ENCODE data around the gene FADS3. TPM values are rescaled to one million over a fixed set of nuclear protein-coding genes. Genes with fewer than 3 reads are reported as not detected.

Gene FADS3
- total RNA-seq, 1 donor from 2014 or later = 117 TPM

DNA sequence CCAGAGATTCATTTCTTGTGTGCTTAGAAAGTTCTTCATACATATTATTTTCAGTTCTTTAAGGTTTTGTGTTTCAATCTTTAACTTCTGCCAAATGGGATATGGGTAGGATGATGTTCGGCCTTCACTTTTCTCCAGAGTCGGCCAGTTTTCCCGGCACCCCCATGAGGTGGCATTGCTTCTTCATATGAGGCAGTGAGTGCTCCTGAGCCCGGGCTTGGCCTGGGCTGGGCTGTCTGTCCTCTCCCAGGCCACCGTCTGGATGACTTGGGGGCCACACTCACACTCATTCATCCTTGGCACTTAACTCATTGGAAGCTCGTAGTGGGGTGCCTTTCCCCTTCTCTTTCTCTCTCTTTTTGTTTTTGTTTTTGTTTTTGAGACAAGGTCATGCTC is 39.4 kb downstream of the FADS3 start:
- no peaks in the 10 kb centered on the region for H3K9me3 Mint-ChIP-seq (ENCODE audit: unreplicated experiment)
- H3K4me3 Mint-ChIP-seq (ENCODE audit: unreplicated experiment) = no peak overlapping the region
- no peak overlapping the region for H3K27ac Mint-ChIP-seq (ENCODE audit: unreplicated experiment)
- peaks cover 26% of the 10 kb centered on the region for H3K36me3 Mint-ChIP-seq (ENCODE audit: unreplicated experiment)
- H3K27me3 Mint-ChIP-seq (ENCODE audit: unreplicated experiment) = no peaks in the 10 kb centered on the region
- H3K4me1 Mint-ChIP-seq (ENCODE audit: unreplicated experiment) = no peaks in the 10 kb centered on the region
- no peak for DNase-seq (ENCODE audit: extremely low spot score, unreplicated experiment)
- TF ChIP-seq, protein P1, sequence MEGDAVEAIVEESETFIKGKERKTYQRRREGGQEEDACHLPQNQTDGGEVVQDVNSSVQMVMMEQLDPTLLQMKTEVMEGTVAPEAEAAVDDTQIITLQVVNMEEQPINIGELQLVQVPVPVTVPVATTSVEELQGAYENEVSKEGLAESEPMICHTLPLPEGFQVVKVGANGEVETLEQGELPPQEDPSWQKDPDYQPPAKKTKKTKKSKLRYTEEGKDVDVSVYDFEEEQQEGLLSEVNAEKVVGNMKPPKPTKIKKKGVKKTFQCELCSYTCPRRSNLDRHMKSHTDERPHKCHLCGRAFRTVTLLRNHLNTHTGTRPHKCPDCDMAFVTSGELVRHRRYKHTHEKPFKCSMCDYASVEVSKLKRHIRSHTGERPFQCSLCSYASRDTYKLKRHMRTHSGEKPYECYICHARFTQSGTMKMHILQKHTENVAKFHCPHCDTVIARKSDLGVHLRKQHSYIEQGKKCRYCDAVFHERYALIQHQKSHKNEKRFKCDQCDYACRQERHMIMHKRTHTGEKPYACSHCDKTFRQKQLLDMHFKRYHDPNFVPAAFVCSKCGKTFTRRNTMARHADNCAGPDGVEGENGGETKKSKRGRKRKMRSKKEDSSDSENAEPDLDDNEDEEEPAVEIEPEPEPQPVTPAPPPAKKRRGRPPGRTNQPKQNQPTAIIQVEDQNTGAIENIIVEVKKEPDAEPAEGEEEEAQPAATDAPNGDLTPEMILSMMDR (IDR thresholded peaks at IDR 0.05) = no peak

DNA sequence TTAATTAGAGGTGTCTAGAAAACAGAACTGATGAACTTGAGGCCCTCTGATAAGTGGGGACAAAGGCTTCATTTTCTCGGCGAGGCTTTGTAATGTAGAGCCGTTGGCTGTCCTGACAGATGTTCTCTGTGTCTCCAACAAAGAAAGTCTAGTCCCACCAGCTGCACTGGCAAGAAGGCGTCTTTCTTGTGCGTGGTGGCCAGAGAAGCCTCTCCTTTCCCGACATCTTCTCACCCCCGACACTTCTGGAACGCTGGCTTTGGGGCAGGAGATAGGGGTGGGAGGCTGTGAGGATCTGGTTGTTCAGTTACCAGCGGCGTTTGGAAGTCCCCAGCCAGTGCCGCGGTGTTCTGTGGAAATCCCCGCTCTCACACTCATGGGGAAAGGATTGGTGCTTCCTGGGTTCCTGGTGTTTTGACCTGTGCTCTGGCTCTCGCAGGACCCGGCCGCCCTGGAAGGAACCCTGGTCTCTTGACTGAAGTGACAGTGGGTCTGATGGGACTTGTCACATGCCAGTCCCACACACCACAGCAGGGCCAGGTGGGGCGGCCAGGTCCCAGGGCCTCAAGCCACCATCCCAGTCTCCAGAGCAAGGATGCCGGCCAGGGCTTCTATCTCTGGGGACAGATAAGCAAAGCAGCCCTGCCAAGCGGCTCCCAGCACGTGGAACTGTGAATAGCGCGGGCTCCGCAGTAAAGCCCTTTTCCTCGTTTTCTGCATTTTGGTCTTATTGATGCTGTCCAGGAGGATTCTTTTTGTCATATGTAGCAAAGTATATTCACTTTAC is 40.0 kb downstream of the FADS3 start:
- Mint-ChIP-seq H3K4me1 (ENCODE audit: unreplicated experiment) (no peaks in the 10 kb centered on the region), H3K9me3 (ENCODE audit: unreplicated experiment) (no peaks in the 10 kb centered on the region), H3K36me3 (ENCODE audit: unreplicated experiment) (peaks cover 28% of the 10 kb centered on the region), H3K27ac (ENCODE audit: unreplicated experiment) (no peak overlapping the region), H3K4me3 (ENCODE audit: unreplicated experiment) (no peak overlapping the region), H3K27me3 (ENCODE audit: unreplicated experiment) (no peaks in the 10 kb centered on the region)
- TF ChIP-seq, protein P1 (IDR thresholded peaks at IDR 0.05) = no peak
- no peak for DNase-seq (ENCODE audit: extremely low spot score, unreplicated experiment)

- Mint-ChIP-seq H3K27me3 (ENCODE audit: unreplicated experiment) (no peaks in the 10 kb centered on the region), H3K27ac (ENCODE audit: unreplicated experiment) (no peak overlapping the region), H3K4me3 (ENCODE audit: unreplicated experiment) (no peak overlapping the region), H3K36me3 (ENCODE audit: unreplicated experiment) (peaks cover 32% of the 10 kb centered on the region), H3K9me3 (ENCODE audit: unreplicated experiment) (no peaks in the 10 kb centered on the region), H3K4me1 (ENCODE audit: unreplicated experiment) (peaks cover 2% of the 10 kb centered on the region)
- DNase-seq (ENCODE audit: extremely low spot score, unreplicated experiment) = no peak
- TF ChIP-seq, protein P1 (IDR thresholded peaks at IDR 0.05) = no peak
These were observed 40.7 kb downstream of the FADS3 start for GRCh38 chr11:61850687-61851086.

DNA sequence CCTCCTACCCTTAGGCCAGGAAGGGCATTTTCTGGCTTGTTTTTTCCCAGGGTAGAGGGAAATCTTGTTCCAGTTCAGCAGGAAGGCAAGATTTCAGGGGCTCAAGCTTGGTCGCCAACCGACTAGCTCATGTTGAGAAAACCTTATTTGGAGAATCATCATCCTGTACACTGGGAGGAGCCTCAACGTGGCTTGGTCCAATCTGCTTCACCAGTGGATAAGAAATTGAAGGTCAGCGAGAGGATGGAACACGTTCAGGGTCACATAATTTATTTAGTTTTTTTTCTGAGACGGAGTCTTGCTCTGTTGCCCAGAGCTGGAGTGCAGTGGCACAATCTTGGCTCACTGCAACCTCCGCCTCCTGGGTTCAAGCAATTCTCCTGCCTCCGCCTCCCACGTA is 42.7 kb downstream of the FADS3 start:
- Mint-ChIP-seq H3K36me3 (ENCODE audit: unreplicated experiment) (peaks cover 32% of the 10 kb centered on the region), H3K27me3 (ENCODE audit: unreplicated experiment) (no peaks in the 10 kb centered on the region), H3K9me3 (ENCODE audit: unreplicated experiment) (no peaks in the 10 kb centered on the region), H3K4me3 (ENCODE audit: unreplicated experiment) (no peak overlapping the region), H3K4me1 (ENCODE audit: unreplicated experiment) (peaks cover 2% of the 10 kb centered on the region), H3K27ac (ENCODE audit: unreplicated experiment) (no peak overlapping the region)
- DNase-seq (ENCODE audit: extremely low spot score, unreplicated experiment) = no peak
- TF ChIP-seq, protein P1 (IDR thresholded peaks at IDR 0.05) = no peak

DNA sequence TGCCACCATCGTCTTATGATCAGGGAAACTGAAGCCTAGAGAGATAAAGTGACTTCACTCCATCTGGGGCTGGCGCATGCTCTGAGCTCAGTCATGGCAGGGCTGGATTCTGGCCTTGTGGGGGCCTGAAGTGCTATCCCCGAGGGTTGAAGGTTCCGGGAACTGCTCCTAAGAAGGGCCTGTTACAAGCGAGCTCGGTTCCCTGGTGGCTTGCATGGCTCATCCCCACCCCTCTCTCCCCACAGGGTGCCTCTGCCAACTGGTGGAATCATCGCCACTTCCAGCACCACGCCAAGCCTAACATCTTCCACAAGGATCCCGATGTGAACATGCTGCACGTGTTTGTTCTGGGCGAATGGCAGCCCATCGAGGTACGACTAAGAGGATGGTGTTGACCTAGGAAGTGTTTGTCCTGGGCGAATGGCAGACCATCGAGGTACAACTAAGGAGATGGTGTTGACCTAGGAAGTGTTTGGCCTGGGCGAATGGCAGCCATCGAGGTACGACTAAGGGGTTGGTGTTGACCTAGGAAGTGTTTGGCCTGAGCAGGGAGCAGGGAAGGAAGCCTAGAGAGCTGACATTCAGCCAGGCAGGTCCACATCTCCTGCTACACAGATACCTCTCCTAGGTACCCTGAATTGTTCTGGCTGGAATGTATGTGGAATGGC is 43.3 kb downstream of the FADS3 start:
- Mint-ChIP-seq H3K27me3 (ENCODE audit: unreplicated experiment) (no peaks in the 10 kb centered on the region), H3K4me1 (ENCODE audit: unreplicated experiment) (peaks cover 2% of the 10 kb centered on the region), H3K9me3 (ENCODE audit: unreplicated experiment) (no peaks in the 10 kb centered on the region), H3K27ac (ENCODE audit: unreplicated experiment) (no peak overlapping the region), H3K36me3 (ENCODE audit: unreplicated experiment) (peaks cover 31% of the 10 kb centered on the region), H3K4me3 (ENCODE audit: unreplicated experiment) (no peak overlapping the region)
- no peak for DNase-seq (ENCODE audit: extremely low spot score, unreplicated experiment)
- TF ChIP-seq, protein P1 (IDR thresholded peaks at IDR 0.05) = no peak
